A549 (cell line): ENCODE results near the gene GYS1. TPM values are rescaled to one million over a fixed set of nuclear protein-coding genes. Genes with fewer than 3 reads are reported as not detected.
"Not testable (repeated sequence)": the region's sequence is repeated elsewhere in the genome, so short reads cannot be mapped to it uniquely, and the experiment has no call there.

Experiments used
- ATAC-seq, 2 experiments: fragments of 200-7000 bp in 1 of 2; fragments of >200 bp in 1 of 2; cut with Nextera tagmentation in 1 of 2; cut with Tn5 transposase in 1 of 2; 3 replicates each; pipeline versions ENCODE4 v1.8.0 to v1.9.1; 2018 to 2020; ENCODE audit warnings: mild to moderate bottlenecking in 1 of 2, moderate library complexity in 1 of 2
- CTCF ChIA-PET: fragments of 300-600 bp; sonication (Branson Sonifier 250); formaldehyde crosslinking; extraction: SDS; loops from one replicate; lab custom pipeline; 2021; ENCODE audit warnings: antibody characterized with exemption, inconsistent platforms; lab: Yijun Ruan, JAX
- POLR2A ChIA-PET: fragments of 350-600 bp; formaldehyde crosslinking; extraction: SDS; loops from one replicate; lab custom pipeline; 2021; ENCODE audit warnings: antibody characterized with exemption, inconsistent platforms; lab: Yijun Ruan, JAX
- DNase-seq, 2 experiments: peaks; one replicate each; pipeline versions ENCODE4 v3.0.0 to v3.0.0-alpha.2; 2011 to 2016; ENCODE audit warnings: low read depth in 1 of 2, low spot score in 1 of 2
- FAIRE-seq: peaks from 2 replicates; lab custom pipeline; 2011; peaks lifted over from hg19 to GRCh38; lab: Jason Lieb, UNC
- H3K27ac ChIP-seq, 2 experiments: fragments of >200 bp; sonication (Bioruptor Twin); formaldehyde crosslinking; 3 replicates each; pipeline ENCODE4 v1.5.1; 2016 to 2017
- H3K4me1 ChIP-seq: fragments of >200 bp; sonication (Bioruptor Twin); formaldehyde crosslinking; 3 replicates; pipeline ENCODE4 v1.6.1; 2016
- H3K4me2 ChIP-seq: fragments of >200 bp; sonication (Bioruptor Twin); formaldehyde crosslinking; 3 replicates; pipeline ENCODE4 v1.6.1; 2016
- H3K4me3 ChIP-seq: fragments of >200 bp; sonication (Bioruptor Twin); formaldehyde crosslinking; 3 replicates; pipeline ENCODE4 v1.5.1; 2016
- H3K9me3 ChIP-seq: fragments of >200 bp; sonication (Bioruptor Twin); formaldehyde crosslinking; 3 replicates; pipeline ENCODE4 v1.6.1; 2016
- BHLHE40 ChIP-seq: IDR thresholded peaks from 2 replicates; pipeline ENCODE4 v1.6.1; 2012; ENCODE audit warnings: low read depth, low read length, inconsistent platforms
- CTCF ChIP-seq: fragments of >200 bp; sonication (Bioruptor Twin); formaldehyde crosslinking; IDR thresholded peaks from 3 replicates; pipeline ENCODE4 v1.5.1; 2016
- E2F6 ChIP-seq: IDR thresholded peaks from 2 replicates; pipeline ENCODE4 v1.6.1; 2012; ENCODE audit warnings: low read depth, borderline replicate concordance
- EP300 ChIP-seq, 2 experiments: fragments of >200 bp; sonication (Bioruptor Twin); formaldehyde crosslinking; IDR thresholded peaks; 2 replicates in 1 of 2; 3 replicates in 1 of 2; pipeline ENCODE4 v1.6.1; 2016 to 2017
- FOSL2 ChIP-seq, 2 experiments: fragments of 450-650 bp in 1 of 2; fragments of >200 bp in 1 of 2; sonication (Bioruptor Twin) in 1 of 2; formaldehyde crosslinking; IDR thresholded peaks; 2 replicates each; pipeline versions ENCODE4 v1.5.0 to v1.6.1; 2016 to 2020; ENCODE audit warnings: mild to moderate bottlenecking in 1 of 2, moderate library complexity in 1 of 2
- GATA3 ChIP-seq: IDR thresholded peaks from 2 replicates; pipeline ENCODE4 v1.6.1; 2012; ENCODE audit warnings: borderline replicate concordance
- HOXA7 ChIP-seq: fragments of 250-450 bp; sonication (Bioruptor Pico); IDR thresholded peaks from 2 replicates; pipeline ENCODE4 v1.5.0; 2020; ENCODE audit warnings: mild to moderate bottlenecking, moderate library complexity
- HOXB13 ChIP-seq: fragments of 250-450 bp; sonication (Bioruptor Pico); IDR thresholded peaks from 2 replicates; pipeline ENCODE4 v1.5.0; 2020; ENCODE audit warnings: low read depth, mild to moderate bottlenecking, moderate library complexity
- JUN ChIP-seq, 2 experiments: fragments of >200 bp; sonication (Bioruptor Twin); formaldehyde crosslinking; IDR thresholded peaks; 2 replicates in 1 of 2; 3 replicates in 1 of 2; pipeline ENCODE4 v1.6.1; 2016 to 2017
- JUNB ChIP-seq: fragments of >200 bp; sonication (Bioruptor Twin); formaldehyde crosslinking; IDR thresholded peaks from 2 replicates; pipeline ENCODE4 v1.6.1; 2016
- MAX ChIP-seq: IDR thresholded peaks from 2 replicates; pipeline ENCODE4 v1.6.1; 2012
- PBX3 ChIP-seq: IDR thresholded peaks from 2 replicates; pipeline ENCODE4 v1.6.1; 2012
- RAD21 ChIP-seq, 2 experiments: fragments of >200 bp in 1 of 2; sonication (Bioruptor Twin) in 1 of 2; formaldehyde crosslinking in 1 of 2; IDR thresholded peaks in 1 of 2; conservative IDR thresholded peaks in 1 of 2; 2 replicates in 1 of 2; 3 replicates in 1 of 2; pipeline ENCODE4 v1.6.1; 2012 to 2018; ENCODE audit warnings: inconsistent platforms in 1 of 2
- RCOR1 ChIP-seq: fragments of 150-350 bp; IDR thresholded peaks from 2 replicates; pipeline ENCODE4 v1.6.1; 2014; ENCODE audit warnings: antibody characterized with exemption, low read length, low read depth
- USF2 ChIP-seq: fragments of 450-650 bp; IDR thresholded peaks from 2 replicates; pipeline ENCODE4 v1.6.1; 2014; ENCODE audit warnings: antibody characterized with exemption
- WGBS: methylation state at CpG from one replicate; pipeline ENCODE4 v1.1.6; 2017; ENCODE audit errors: missing lambda C conversion rate; 5-methylcytosine and 5-hydroxymethylcytosine counted together
- polyA plus RNA-seq, 4 experiments: library from polyadenylated mRNA; depleted of rRNA in 3 of 4; stranded (reverse); fragments of >200 nt; fragmentation: RNase III in 1 of 4; extraction: RNeasy Plus Mini Kit Qiagen cat#74134 plus additional on column Dnase treatment in 1 of 4; gene quantifications; 2 replicates in 3 of 4; 3 replicates in 1 of 4; pipeline ENCODE4 v1.2.3, GENCODE V29; 2011 to 2017

The GYS1 gene
- polyA plus RNA-seq, 2 of the 4 experiments (the other 2 are of a cell fraction): 10.3 to 24.8 TPM

GRCh38 chr19:49042177-49042576 lies 49.1 kb upstream of the GYS1 start:
- WGBS: 38% methylated on average over 17 of the region's 17 CpGs
- H3K4me2 ChIP-seq: peak overlapping the region; percentile 24; the same call in 2 of the 3 replicates
- H3K4me3 ChIP-seq: no peak overlapping the region
- peaks cover 32% of the 10 kb centered on the region for H3K4me1 ChIP-seq
- TF ChIP-seq USF2 (no peak), JUN (IDR thresholded peaks at IDR 0.05) (no peak), BHLHE40 (no peak), CTCF (no peak), HOXA7 (CRISPR knock-in tag) (no peak), FOSL2 (IDR thresholded peaks at IDR 0.05) (no peak), FOSL2 (CRISPR knock-in tag; IDR thresholded peaks at IDR 0.05) (peak; percentile 31; the same call in 1 of the 2 replicates), RCOR1 (no peak), HOXB13 (CRISPR knock-in tag) (no peak)
- 0 out of 6 replicates have a peak, but pooled peaks of 1 of the 2 experiments have one; percentile 20 for ATAC-seq
- peak overlapping the region; percentile 21 to 65; a peak in 4 of 6 replicates for H3K27ac ChIP-seq
- peak in 1 of 2 experiments; percentile 35 for DNase-seq
- no peak for FAIRE-seq
- POLR2A ChIA-PET: no interaction called here
- CTCF ChIA-PET: no interaction called here
- H3K9me3 ChIP-seq: no peaks in the 10 kb centered on the region

GRCh38 chr19:49039736-49040135 lies 46.6 kb upstream of the GYS1 start:
- FAIRE-seq, H3K4me3 ChIP-seq, H3K9me3 ChIP-seq, POLR2A ChIA-PET, DNase-seq, H3K4me2 ChIP-seq: not testable (repeated sequence)
- 78% methylated on average over 9 of the region's 9 CpGs for WGBS
- Histone ChIP-seq H3K27ac (peak overlapping the region; percentile 78 to 82), H3K4me1 (peaks cover 32% of the 10 kb centered on the region)
- peak in 1 of 2 experiments; percentile 8; a peak in 2 of 6 replicates for ATAC-seq
- CTCF ChIA-PET: interaction anchor here (0.9 to 2.4 kb wide), 3 partner anchors 16 to 42 kb away, joined by 3 to 9 read pairs (median 3); a partner anchor contains a TSS

- Histone ChIP-seq H3K27ac (peak overlapping the region; percentile 78 to 82), H3K4me1 (peaks cover 32% of the 10 kb centered on the region), H3K4me2 (peak overlapping the region; percentile 73)
- FAIRE-seq, POLR2A ChIA-PET, H3K4me3 ChIP-seq, H3K9me3 ChIP-seq: not testable (repeated sequence)
- CTCF ChIA-PET: interaction anchor here (1.6 to 2.4 kb wide), 3 partner anchors 19 to 41 kb away, joined by 3 to 9 read pairs (median 3); a partner anchor contains a TSS
- TF ChIP-seq FOSL2 (IDR thresholded peaks at IDR 0.05) (peak; percentile 80), FOSL2 (CRISPR knock-in tag; IDR thresholded peaks at IDR 0.05) (peak; percentile 98), JUN (IDR thresholded peaks at IDR 0.05) (peak in 1 of 2 experiments; percentile 49; a peak in 2 of 5 replicates), EP300 (IDR thresholded peaks at IDR 0.05) (peak in 1 of 2 experiments; percentile 18; a peak in 1 of 5 replicates), PBX3 (peak; percentile 22; the same call in 1 of the 2 replicates), E2F6 (peak; percentile 84; the same call in 1 of the 2 replicates), MAX (peak; percentile 86), JUNB (peak; percentile 70), RAD21 (conservative IDR thresholded peaks at IDR 0.05 in 1 of 2, IDR thresholded peaks at IDR 0.05 in 1 of 2) (peak in 1 of 2 experiments; percentile 13; a peak in 1 of 5 replicates), GATA3 (peak; percentile 63; the same call in 1 of the 2 replicates)
- WGBS: 14% methylated on average over 23 of the region's 26 CpGs
- DNase-seq (peak; percentile 68 to 85), ATAC-seq (peak; percentile 88 to 97)
These were observed 45.6 kb upstream of the GYS1 start for GRCh38 chr19:49038557-49039276.

- DNase-seq, H3K9me3 ChIP-seq, FAIRE-seq, ATAC-seq, H3K4me3 ChIP-seq, POLR2A ChIA-PET: not testable (repeated sequence)
- Histone ChIP-seq H3K4me1 (peaks cover 32% of the 10 kb centered on the region), H3K4me2 (peak overlapping the region; percentile 73), H3K27ac (peak overlapping the region; percentile 78 to 82)
- CTCF ChIA-PET: interaction anchor here (0.6 to 2.4 kb wide), 4 partner anchors 18 to 224 kb away, joined by 3 to 9 read pairs (median 3); a partner anchor contains a TSS
- WGBS: 76% methylated on average over 8 of the region's 8 CpGs
These were observed 45.0 kb upstream of the GYS1 start for GRCh38 chr19:49038111-49038510.
